Right lobe of liver (tissue), 6 donors: ENCODE results near the gene TRAP1. TPM values are rescaled to one million over a fixed set of nuclear protein-coding genes. Genes with fewer than 3 reads are reported as not detected.
A peak's percentile ranks its signal among the peaks of the same experiment; 100 is the strongest.
"Not testable (repeated sequence)": the region's sequence is repeated elsewhere in the genome, so short reads cannot be mapped to it uniquely, and the experiment has no call there.

Source experiments
- ATAC-seq, 4 donors: fragments of 200-7000 bp; cut with Tn5 transposase; one replicate each; pipeline ENCODE4 v1.9.1; 2020; ENCODE audit warnings: mild to moderate bottlenecking in 4 of 4, moderate library complexity in 4 of 4
- DNase-seq, 3 donors: peaks; one replicate each; pipeline ENCODE4 v3.0.0-alpha.2; 2020
- H3K27ac ChIP-seq, 3 donors: fragments of 200-600 bp; one replicate each; pipeline ENCODE4 v1.8.0; 2022
- H3K27me3 ChIP-seq, 2 donors: fragments of 200-600 bp; one replicate each; pipeline ENCODE4 v1.8.0; 2022
- H3K36me3 ChIP-seq, 4 donors: fragments of 200-600 bp; sonication (generic) in 1 of 4; one replicate each; pipeline versions ENCODE4 v1.5.1 to v1.8.0; 2017 to 2022; ENCODE audit warnings: control low read depth in 1 of 4
- H3K4me1 ChIP-seq, 4 donors: fragments of 200-600 bp; sonication (generic) in 1 of 4; one replicate each; pipeline versions ENCODE4 v1.5.1 to v1.8.0; 2017 to 2022; ENCODE audit warnings: control low read depth in 1 of 4
- H3K4me3 ChIP-seq, 3 donors: fragments of 200-600 bp; one replicate each; pipeline ENCODE4 v1.8.0; 2022
- H3K9me3 ChIP-seq, 4 donors: fragments of 200-600 bp; sonication (generic) in 1 of 4; one replicate each; pipeline versions ENCODE4 v1.5.1 to v1.8.0; 2017 to 2022; ENCODE audit warnings: control low read depth in 1 of 4
- POLR2A ChIP-seq: fragments of 450-650 bp; IDR thresholded peaks from one replicate; pipeline ENCODE4 v1.6.1; 2017; ENCODE audit warnings: antibody characterized with exemption, mild to moderate bottlenecking
- WGBS: methylation state at CpG from one replicate; pipeline ENCODE4 v1.1.6; 2018; ENCODE audit warnings: low coverage, low lambda C conversion rate; ENCODE audit not compliant: insufficient coverage; ENCODE audit errors: missing lambda C conversion rate; 5-methylcytosine and 5-hydroxymethylcytosine counted together
- intact Hi-C, 2 donors: fragments of 100-400 bp; cut with DNase I; formaldehyde crosslinking; loops; one replicate each; pipeline versions ENCODE4 v1.11.2 to v1.14.1; 2022
- total RNA-seq, 6 experiments: library from RNA; depleted of rRNA in 2 of 6; stranded (reverse); fragments of >200 nt in 2 of 6; fragmentation: NEBNext Ultra II Directional in 3 of 6; extraction: Animal tissue kit (Norgen Biotek cat#: 25700) in 3 of 6; gene quantifications; one replicate each; pipeline versions ENCODE4 v1.1.0 to v1.2.4, GENCODE V29; 2016 to 2023
- TF ChIP-seq, protein P1 (sequence below), 4 donors: fragments of 200-600 bp in 3 of 4; fragments of 450-650 bp in 1 of 4; IDR thresholded peaks; one replicate each; pipeline versions ENCODE4 v1.5.1 to v1.8.0; 2016 to 2022; ENCODE audit warnings: antibody characterized with exemption in 4 of 4, mild to moderate bottlenecking in 2 of 4
- donor health status: DM: no; HTN: yes; CAD: no.
- donor health status: DM: no; HTN: no; CAD: no.
- donor health status: DM: no; HTN: no; CAD: no.
- donor health status: DM: no; HTN: yes; CAD: no.
- donor health status: DM: no; HTN: yes; CAD: no.

Gene TRAP1
- total RNA-seq, 6 experiments from 2014 or later: 93.4 to 169 (median 123) TPM

DNA sequence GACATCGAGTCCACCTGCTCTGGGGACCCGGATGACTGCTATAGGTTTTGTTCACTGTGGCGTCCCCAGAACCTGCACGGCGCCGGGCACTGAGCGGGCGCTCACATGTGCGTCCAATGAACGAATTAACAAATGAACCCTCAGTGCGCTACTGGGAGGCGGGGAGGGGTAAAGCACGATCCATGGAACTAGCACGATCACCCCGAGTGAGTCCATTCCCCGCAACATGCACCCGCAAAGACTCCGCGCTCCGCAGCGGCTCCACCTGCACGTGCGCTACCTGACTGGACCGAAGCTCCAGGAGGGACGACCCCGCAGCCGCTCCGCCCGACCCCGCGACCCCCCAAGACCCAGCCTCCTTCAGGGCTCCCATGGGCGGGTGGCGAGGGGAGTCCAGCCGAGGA is 491 bp downstream of the TRAP1 start:
- H3K27me3 ChIP-seq: no peaks in the 10 kb centered on the region
- no peak for DNase-seq
- WGBS: under 1% methylated on average over 18 of the region's 34 CpGs
- TF ChIP-seq, protein P1, sequence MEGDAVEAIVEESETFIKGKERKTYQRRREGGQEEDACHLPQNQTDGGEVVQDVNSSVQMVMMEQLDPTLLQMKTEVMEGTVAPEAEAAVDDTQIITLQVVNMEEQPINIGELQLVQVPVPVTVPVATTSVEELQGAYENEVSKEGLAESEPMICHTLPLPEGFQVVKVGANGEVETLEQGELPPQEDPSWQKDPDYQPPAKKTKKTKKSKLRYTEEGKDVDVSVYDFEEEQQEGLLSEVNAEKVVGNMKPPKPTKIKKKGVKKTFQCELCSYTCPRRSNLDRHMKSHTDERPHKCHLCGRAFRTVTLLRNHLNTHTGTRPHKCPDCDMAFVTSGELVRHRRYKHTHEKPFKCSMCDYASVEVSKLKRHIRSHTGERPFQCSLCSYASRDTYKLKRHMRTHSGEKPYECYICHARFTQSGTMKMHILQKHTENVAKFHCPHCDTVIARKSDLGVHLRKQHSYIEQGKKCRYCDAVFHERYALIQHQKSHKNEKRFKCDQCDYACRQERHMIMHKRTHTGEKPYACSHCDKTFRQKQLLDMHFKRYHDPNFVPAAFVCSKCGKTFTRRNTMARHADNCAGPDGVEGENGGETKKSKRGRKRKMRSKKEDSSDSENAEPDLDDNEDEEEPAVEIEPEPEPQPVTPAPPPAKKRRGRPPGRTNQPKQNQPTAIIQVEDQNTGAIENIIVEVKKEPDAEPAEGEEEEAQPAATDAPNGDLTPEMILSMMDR (IDR thresholded peaks at IDR 0.05): no peak
- TF ChIP-seq POLR2A: no peak
- H3K4me3 ChIP-seq: peak overlapping the region; percentile 83 to 96 (median 96)
- peak overlapping the region in 2 of 3 donors; percentile 80 to 85 for H3K27ac ChIP-seq
- H3K36me3 ChIP-seq: no peaks in the 10 kb centered on the region
- peak; percentile 49 to 62 (median 58) for ATAC-seq
- H3K4me1 ChIP-seq: peaks cover 0 to 22% (median 6%) of the 10 kb centered on the region in 4 donors
- no peaks in the 10 kb centered on the region for H3K9me3 ChIP-seq
- intact Hi-C loops: no loop called here

DNA sequence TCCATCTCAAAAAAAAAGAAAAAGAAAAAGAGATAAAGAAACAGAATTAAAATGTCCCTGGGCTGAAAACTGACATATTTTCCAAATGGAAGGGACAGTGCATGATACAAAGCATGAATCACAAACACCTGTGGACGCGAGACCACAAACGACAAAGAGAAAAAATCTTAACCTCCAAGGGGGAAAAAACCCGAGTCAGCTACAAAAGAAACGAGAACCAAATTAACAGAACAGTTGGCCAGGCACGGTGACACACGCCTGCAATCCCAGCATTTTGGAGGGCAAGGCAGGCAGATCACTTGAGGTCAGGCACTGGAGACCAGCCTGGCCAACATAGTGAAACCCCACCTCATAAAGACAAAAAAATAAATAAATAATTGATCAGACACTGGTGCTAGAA is 1.9 kb downstream of the TRAP1 start:
- Histone ChIP-seq H3K27me3 (no peaks in the 10 kb centered on the region), H3K27ac (no peak overlapping the region), H3K9me3 (no peaks in the 10 kb centered on the region), H3K4me3 (no peak overlapping the region), H3K4me1 (peaks cover 0 to 27% (median 8%) of the 10 kb centered on the region in 4 donors), H3K36me3 (no peaks in the 10 kb centered on the region)
- intact Hi-C loops: no loop called here
- WGBS: 88% methylated on average over 6 of the region's 7 CpGs
- no peak for TF ChIP-seq POLR2A
- TF ChIP-seq, protein P1 (IDR thresholded peaks at IDR 0.05): no peak
- ATAC-seq: no peak
- DNase-seq: no peak

DNA sequence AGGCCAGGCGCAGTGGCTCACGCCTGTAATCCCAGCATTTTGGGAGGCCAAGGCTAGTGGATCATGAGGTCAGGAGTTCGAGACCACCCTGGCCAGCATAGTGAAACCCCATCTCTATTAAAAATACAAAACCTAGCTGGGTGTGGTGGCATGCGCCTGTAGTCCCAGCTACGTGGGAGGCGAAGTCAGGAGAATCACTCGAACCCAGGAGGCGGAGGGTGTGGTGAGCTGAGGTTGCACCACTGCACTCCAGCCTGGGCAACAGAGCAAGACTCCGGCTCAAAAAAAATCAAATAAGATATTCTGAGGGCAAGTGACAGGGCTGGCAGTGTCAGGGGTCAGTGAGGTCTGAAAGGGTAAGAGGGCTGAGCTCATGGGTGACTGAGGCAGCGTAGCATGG is 2.9 kb downstream of the TRAP1 start:
- H3K36me3 ChIP-seq, H3K4me3 ChIP-seq, H3K27ac ChIP-seq, DNase-seq, ATAC-seq, H3K27me3 ChIP-seq, intact Hi-C loops, H3K9me3 ChIP-seq: not testable (repeated sequence)
- peaks cover 0 to 27% (median 8%) of the 10 kb centered on the region in 4 donors for H3K4me1 ChIP-seq
- 95% methylated on average over 8 of the region's 10 CpGs for WGBS

DNA sequence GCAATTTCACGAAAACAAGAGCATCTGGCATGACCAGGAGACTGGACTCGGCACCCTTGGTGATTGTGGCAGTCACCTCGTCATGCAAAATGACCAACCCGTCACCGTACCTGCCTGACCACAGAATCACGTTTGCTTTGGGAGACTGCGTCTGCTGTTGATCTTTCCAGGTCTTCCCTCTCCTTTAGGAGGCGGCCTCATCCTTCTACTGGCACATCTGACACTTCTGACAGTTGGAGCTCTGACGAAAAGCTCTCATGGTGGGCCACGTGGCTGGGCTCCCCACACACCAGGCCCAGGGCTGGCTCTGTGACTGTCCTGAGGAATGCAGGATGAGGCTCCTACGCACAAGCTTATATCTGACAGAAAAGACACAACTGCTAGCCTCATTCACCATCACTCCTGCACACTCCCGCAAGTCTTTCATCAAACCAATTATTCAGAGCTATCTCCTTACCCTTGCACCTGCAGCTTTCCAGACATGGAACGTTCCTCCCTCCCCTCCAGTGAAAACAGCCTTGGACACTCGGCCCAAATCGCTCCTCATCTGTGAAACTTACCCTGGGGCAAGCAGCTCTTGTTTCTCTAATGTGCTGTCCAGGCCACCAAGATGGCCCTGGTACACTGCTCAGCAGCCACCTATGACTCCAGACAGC is 3.6 kb downstream of the TRAP1 start:
- Histone ChIP-seq H3K4me3 (no peak overlapping the region), H3K27ac (no peak overlapping the region), H3K27me3 (no peaks in the 10 kb centered on the region), H3K9me3 (no peaks in the 10 kb centered on the region), H3K4me1 (peaks cover 0 to 27% (median 8%) of the 10 kb centered on the region in 4 donors), H3K36me3 (no peaks in the 10 kb centered on the region)
- TF ChIP-seq POLR2A: no peak
- WGBS: 92% methylated on average over 2 of the region's 15 CpGs
- no peak for ATAC-seq
- DNase-seq: no peak
- intact Hi-C loops: no loop called here

DNA sequence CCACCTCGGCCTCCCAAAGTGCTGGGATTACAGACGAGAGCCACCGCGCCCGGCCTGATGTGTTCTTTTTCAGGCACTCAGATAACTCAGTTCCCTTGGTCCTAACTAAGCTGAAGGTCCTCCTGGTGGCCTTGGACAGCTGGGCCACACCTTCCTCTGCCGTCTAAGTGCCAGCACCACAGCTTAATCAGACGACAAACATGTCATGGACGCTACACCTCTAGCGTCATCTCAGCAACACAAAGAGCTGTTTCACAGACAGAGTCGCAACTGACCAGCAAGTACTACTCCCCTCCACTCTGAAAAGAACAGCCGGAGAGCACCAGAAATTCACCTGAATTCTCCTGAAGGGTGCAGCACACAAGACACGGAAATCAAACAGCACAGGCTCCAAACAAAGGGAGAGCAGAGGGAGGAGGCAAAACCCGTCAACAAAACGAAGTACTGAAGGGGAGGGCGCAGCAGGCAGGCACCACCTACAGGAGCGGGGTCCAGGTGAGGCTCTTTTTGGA is 4.4 kb downstream of the TRAP1 start:
- H3K4me3 ChIP-seq: no peak overlapping the region
- intact Hi-C loops: no loop called here
- WGBS: 72% methylated on average over 6 of the region's 16 CpGs
- H3K4me1 ChIP-seq: peaks cover 0 to 23% (median 6%) of the 10 kb centered on the region in 4 donors
- no peak for TF ChIP-seq POLR2A
- TF ChIP-seq, protein P1 (IDR thresholded peaks at IDR 0.05): no peak
- H3K27ac ChIP-seq: no peak overlapping the region
- no peaks in the 10 kb centered on the region for H3K36me3 ChIP-seq
- ATAC-seq (no peak), DNase-seq (peak in 1 of 3 donors; percentile 11)
- no peaks in the 10 kb centered on the region for H3K9me3 ChIP-seq
- H3K27me3 ChIP-seq: no peaks in the 10 kb centered on the region
